H9 (cell line): ENCODE data around the gene FHOD3. TPM values are rescaled to one million over a fixed set of nuclear protein-coding genes. Genes with fewer than 3 reads are reported as not detected.

Experiments used
- DNase-seq: peaks from one replicate; pipeline ENCODE4 v3.0.0-alpha.2; 2017
- H2AFZ ChIP-seq: one replicate; pipeline ENCODE4 v1.6.1; 2013; ENCODE audit warnings: mild to moderate bottlenecking, low read length, control low read depth, moderate library complexity
- H2AK5ac ChIP-seq: 2 replicates; pipeline ENCODE4 v1.6.1; 2013; ENCODE audit warnings: low read length, control low read depth, mixed read lengths; ENCODE audit not compliant: insufficient read length
- H2BK120ac ChIP-seq: one replicate; pipeline ENCODE4 v1.6.1; 2013; ENCODE audit warnings: low read depth, mild to moderate bottlenecking, low read length, control low read depth, inconsistent platforms; ENCODE audit not compliant: poor library complexity, severe bottlenecking
- H2BK12ac ChIP-seq: 2 replicates; pipeline ENCODE4 v1.6.1; 2013; ENCODE audit warnings: low read length, control low read depth, mixed read lengths, low read depth; ENCODE audit not compliant: insufficient read length
- H2BK15ac ChIP-seq: 2 replicates; pipeline ENCODE4 v1.6.1; 2013; ENCODE audit warnings: low read depth, low read length, control low read depth
- H2BK20ac ChIP-seq: one replicate; pipeline ENCODE4 v1.6.1; 2013; ENCODE audit warnings: low read depth, mild to moderate bottlenecking, low read length, control low read depth, inconsistent platforms; ENCODE audit not compliant: poor library complexity, severe bottlenecking
- H2BK5ac ChIP-seq: 2 replicates; pipeline ENCODE4 v1.6.1; 2013; ENCODE audit warnings: low read length, control low read depth, mixed read lengths; ENCODE audit not compliant: insufficient read length
- H3K14ac ChIP-seq: 2 replicates; pipeline ENCODE4 v1.6.1; 2013; ENCODE audit warnings: low read length, control low read depth; ENCODE audit not compliant: insufficient read depth
- H3K18ac ChIP-seq: 2 replicates; pipeline ENCODE4 v1.6.1; 2013; ENCODE audit warnings: low read depth, mild to moderate bottlenecking, mixed read lengths, low read length, control low read depth; ENCODE audit not compliant: insufficient read length
- H3K23ac ChIP-seq: 2 replicates; pipeline ENCODE4 v1.6.1; 2013; ENCODE audit warnings: low read length, control low read depth, mixed read lengths, low read depth; ENCODE audit not compliant: insufficient read length
- H3K23me2 ChIP-seq: 2 replicates; pipeline ENCODE4 v1.6.1; 2013; ENCODE audit warnings: low read depth, mild to moderate bottlenecking, mixed read lengths, low read length, control low read depth; ENCODE audit not compliant: insufficient read length, poor library complexity, severe bottlenecking
- H3K27ac ChIP-seq: 2 replicates; pipeline ENCODE4 v1.5.1; 2013; ENCODE audit warnings: low read length, control low read depth, mixed read lengths, low read depth; ENCODE audit not compliant: insufficient read length
- H3K27me3 ChIP-seq: 2 replicates; pipeline ENCODE4 v1.6.1; 2013; ENCODE audit warnings: low read length, control low read depth, inconsistent platforms; ENCODE audit not compliant: insufficient read depth
- H3K4ac ChIP-seq: 2 replicates; pipeline ENCODE4 v1.6.1; 2013; ENCODE audit warnings: low read depth, mild to moderate bottlenecking, control low read depth, inconsistent platforms, low read length, moderate library complexity
- H3K4me1 ChIP-seq: 2 replicates; pipeline ENCODE4 v1.6.1; 2013; ENCODE audit warnings: low read length, control low read depth, inconsistent platforms; ENCODE audit not compliant: insufficient read depth
- H3K4me2 ChIP-seq: 2 replicates; pipeline ENCODE4 v1.6.1; 2013; ENCODE audit warnings: low read length, control low read depth, mixed read lengths; ENCODE audit not compliant: insufficient read length, insufficient read depth
- H3K56ac ChIP-seq: 2 replicates; pipeline ENCODE4 v1.6.1; 2013; ENCODE audit warnings: low read depth, mild to moderate bottlenecking, mixed read lengths, low read length, control low read depth; ENCODE audit not compliant: insufficient read length
- H3K79me1 ChIP-seq: 2 replicates; pipeline ENCODE4 v1.6.1; 2013; ENCODE audit warnings: low read depth, mild to moderate bottlenecking, moderate library complexity, low read length, control low read depth, inconsistent platforms; ENCODE audit not compliant: insufficient read depth, poor library complexity, severe bottlenecking
- H3K79me2 ChIP-seq: 2 replicates; pipeline ENCODE4 v1.6.1; 2013; ENCODE audit warnings: low read length, control low read depth, inconsistent platforms; ENCODE audit not compliant: insufficient read depth
- H3K9ac ChIP-seq: 2 replicates; pipeline ENCODE4 v1.6.1; 2013; ENCODE audit warnings: low read length, control low read depth, mixed read lengths; ENCODE audit not compliant: insufficient read length; ENCODE audit errors: extremely low read depth
- H3K9me3 ChIP-seq: one replicate; pipeline ENCODE4 v1.6.1; 2013; ENCODE audit warnings: low read depth, low read length, inconsistent platforms; ENCODE audit not compliant: control insufficient read depth
- H3T11ph ChIP-seq: one replicate; pipeline ENCODE4 v1.6.1; 2013; ENCODE audit warnings: mild to moderate bottlenecking, low read length, control low read depth, inconsistent platforms
- H4K20me1 ChIP-seq: one replicate; pipeline ENCODE4 v1.6.1; 2013; ENCODE audit not compliant: control insufficient read depth, insufficient read length, insufficient read depth
- H4K5ac ChIP-seq: 2 replicates; pipeline ENCODE4 v1.6.1; 2013; ENCODE audit warnings: low read depth, mild to moderate bottlenecking, mixed read lengths, low read length, control low read depth; ENCODE audit not compliant: insufficient read length
- H4K8ac ChIP-seq: replicated peaks from 2 replicates; pipeline ENCODE4 v1.6.1; 2013; ENCODE audit warnings: low read length, control low read depth, mixed read lengths, low read depth; ENCODE audit not compliant: insufficient read length
- H4K91ac ChIP-seq: 2 replicates; pipeline ENCODE4 v1.6.1; 2013; ENCODE audit warnings: low read depth, mild to moderate bottlenecking, moderate library complexity, mixed read lengths, low read length, control low read depth; ENCODE audit not compliant: insufficient read length
- H3K27ac Mint-ChIP-seq, 3 experiments: 2 replicates in 2 of 3; 3 replicates in 1 of 3; pipeline ENCODE4 v1.8.0; 2020 to 2021; ENCODE audit warnings: mixed read lengths in 3 of 3, mild to moderate bottlenecking in 1 of 3, moderate library complexity in 1 of 3
- H3K27me3 Mint-ChIP-seq: 2 replicates; pipeline ENCODE4 v1.8.0; 2021; ENCODE audit warnings: low read depth, mild to moderate bottlenecking, moderate library complexity, mixed read lengths
- H3K36me3 Mint-ChIP-seq, 3 experiments: 2 replicates in 2 of 3; 3 replicates in 1 of 3; pipeline ENCODE4 v1.8.0; 2020 to 2021; ENCODE audit warnings: low read depth in 3 of 3, mixed read lengths in 3 of 3; ENCODE audit not compliant: insufficient read depth in 1 of 3
- H3K4me1 Mint-ChIP-seq, 2 experiments: 2 replicates each; pipeline ENCODE4 v1.8.0; 2020; ENCODE audit warnings: mixed read lengths in 2 of 2
- H3K4me3 Mint-ChIP-seq, 2 experiments: 2 replicates in 1 of 2; 3 replicates in 1 of 2; pipeline ENCODE4 v1.8.0; 2020 to 2021; ENCODE audit warnings: mild to moderate bottlenecking in 2 of 2, mixed read lengths in 2 of 2, moderate library complexity in 1 of 2
- H3K9me3 Mint-ChIP-seq, 2 experiments: 2 replicates in 1 of 2; 3 replicates in 1 of 2; pipeline ENCODE4 v1.8.0; 2020; ENCODE audit warnings: mild to moderate bottlenecking in 2 of 2, mixed read lengths in 2 of 2, moderate library complexity in 1 of 2
- WGBS: extraction: QIAGEN DNeasy Blood & Tissue Kit; methylation state at CpG from one replicate; pipeline ENCODE4 v1.1.7; 2013; ENCODE audit warnings: missing lambda C conversion rate, low lambda C conversion rate, mixed read lengths; ENCODE audit not compliant: insufficient read length; ENCODE audit errors: extremely low coverage; 5-methylcytosine and 5-hydroxymethylcytosine counted together
- total RNA-seq: library from RNA; stranded (reverse); gene quantifications from 2 replicates; pipeline ENCODE4 v1.2.1, GENCODE V29; 2021
- TF ChIP-seq, protein P1 (sequence below): fragments of 200-600 bp; sonication (generic); conservative IDR thresholded peaks from 3 replicates; pipeline ENCODE4 v1.8.0; 2021; ENCODE audit warnings: antibody characterized with exemption, mild to moderate bottlenecking

FHOD3 gene
- total RNA-seq, 1 experiment from 2014 or later: 8.0 TPM

DNA sequence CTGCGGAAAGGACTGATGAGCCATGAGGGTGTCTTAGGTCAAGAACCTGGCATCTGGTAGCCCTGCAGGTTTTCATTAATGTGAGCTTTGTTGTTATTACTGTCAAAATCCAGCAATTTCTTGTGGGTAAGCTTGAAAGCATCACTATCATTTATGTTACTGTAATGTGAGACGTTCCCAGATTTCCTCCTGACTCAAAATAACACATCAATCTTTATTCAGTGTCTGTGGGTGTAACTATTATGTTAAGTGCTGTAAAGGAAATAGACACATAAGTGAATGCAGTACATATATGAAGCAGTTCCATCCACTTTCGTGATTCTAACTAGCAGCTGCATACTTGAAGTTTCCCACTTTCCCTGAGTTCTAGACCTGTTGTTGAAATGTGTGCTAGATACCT lies 89.8 kb downstream of the FHOD3 start:
- no peak overlapping the region for H2BK12ac ChIP-seq
- H2BK120ac ChIP-seq: no peak overlapping the region
- H3K4me2 ChIP-seq: no peak overlapping the region
- H3K4me1 ChIP-seq: no peaks in the 10 kb centered on the region
- H2AFZ ChIP-seq: no peak overlapping the region
- H2BK20ac ChIP-seq: no peak overlapping the region
- no peaks in the 10 kb centered on the region for H3K27me3 ChIP-seq
- no peak overlapping the region for H3K23ac ChIP-seq
- no peak overlapping the region for H2AK5ac ChIP-seq
- H3K27ac ChIP-seq: no peak overlapping the region
- Mint-ChIP-seq H3K27ac (no peak overlapping the region), H3K4me3 (no peak overlapping the region), H3K36me3 (peaks cover 0 to 5% (median 0%) of the 10 kb centered on the region in 3 experiments; a peak in 2 of 7 replicates), H3K9me3 (no peaks in the 10 kb centered on the region), H3K4me1 (peaks cover 11 to 20% of the 10 kb centered on the region in 2 experiments), H3K27me3 (no peaks in the 10 kb centered on the region; the same call in none of the 2 replicates)
- no peaks in the 10 kb centered on the region for H3K9me3 ChIP-seq
- no peak overlapping the region for H4K8ac ChIP-seq
- no peak overlapping the region for H2BK15ac ChIP-seq
- no peaks in the 10 kb centered on the region for H4K20me1 ChIP-seq
- WGBS: no CpG with 5 or more reads among the region's 3 CpGs
- H3K56ac ChIP-seq: no peak overlapping the region
- H3K79me2 ChIP-seq: no peaks in the 10 kb centered on the region
- H4K5ac ChIP-seq: no peak overlapping the region
- H3K9ac ChIP-seq: no peak overlapping the region
- TF ChIP-seq, protein P1, sequence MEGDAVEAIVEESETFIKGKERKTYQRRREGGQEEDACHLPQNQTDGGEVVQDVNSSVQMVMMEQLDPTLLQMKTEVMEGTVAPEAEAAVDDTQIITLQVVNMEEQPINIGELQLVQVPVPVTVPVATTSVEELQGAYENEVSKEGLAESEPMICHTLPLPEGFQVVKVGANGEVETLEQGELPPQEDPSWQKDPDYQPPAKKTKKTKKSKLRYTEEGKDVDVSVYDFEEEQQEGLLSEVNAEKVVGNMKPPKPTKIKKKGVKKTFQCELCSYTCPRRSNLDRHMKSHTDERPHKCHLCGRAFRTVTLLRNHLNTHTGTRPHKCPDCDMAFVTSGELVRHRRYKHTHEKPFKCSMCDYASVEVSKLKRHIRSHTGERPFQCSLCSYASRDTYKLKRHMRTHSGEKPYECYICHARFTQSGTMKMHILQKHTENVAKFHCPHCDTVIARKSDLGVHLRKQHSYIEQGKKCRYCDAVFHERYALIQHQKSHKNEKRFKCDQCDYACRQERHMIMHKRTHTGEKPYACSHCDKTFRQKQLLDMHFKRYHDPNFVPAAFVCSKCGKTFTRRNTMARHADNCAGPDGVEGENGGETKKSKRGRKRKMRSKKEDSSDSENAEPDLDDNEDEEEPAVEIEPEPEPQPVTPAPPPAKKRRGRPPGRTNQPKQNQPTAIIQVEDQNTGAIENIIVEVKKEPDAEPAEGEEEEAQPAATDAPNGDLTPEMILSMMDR: no peak
- no peak overlapping the region for H3K4ac ChIP-seq
- H3K14ac ChIP-seq: no peak overlapping the region
- H3K18ac ChIP-seq: no peak overlapping the region
- H3K23me2 ChIP-seq: no peaks in the 10 kb centered on the region
- no peak overlapping the region for H3T11ph ChIP-seq
- no peaks in the 10 kb centered on the region for H3K79me1 ChIP-seq
- H2BK5ac ChIP-seq: no peak overlapping the region
- no peak overlapping the region for H4K91ac ChIP-seq
- no peak for DNase-seq
